Chondrocyte (in vitro differentiated cells): ENCODE results near the gene CD164L2. TPM values are rescaled to one million over a fixed set of nuclear protein-coding genes. Genes with fewer than 3 reads are reported as not detected.

ENCODE experiments used
- DNase-seq: peaks from one replicate; pipeline ENCODE4 v3.0.0; 2021; ENCODE audit warnings: mixed read lengths, low spot score
- H3K27ac Mint-ChIP-seq: one replicate; pipeline ENCODE4 v1.8.0; 2021; ENCODE audit warnings: mild to moderate bottlenecking, moderate library complexity, mixed read lengths; ENCODE audit not compliant: unreplicated experiment
- H3K27me3 Mint-ChIP-seq: 2 replicates; pipeline ENCODE4 v1.8.0; 2021; ENCODE audit warnings: low read depth, mixed read lengths
- H3K36me3 Mint-ChIP-seq: 2 replicates; pipeline ENCODE4 v1.8.0; 2021; ENCODE audit warnings: low read depth, mixed read lengths
- H3K4me1 Mint-ChIP-seq: 2 replicates; pipeline ENCODE4 v1.8.0; 2021; ENCODE audit warnings: low read depth, mild to moderate bottlenecking, mixed read lengths
- H3K4me3 Mint-ChIP-seq: one replicate; pipeline ENCODE4 v1.8.0; 2021; ENCODE audit warnings: mild to moderate bottlenecking, moderate library complexity, mixed read lengths; ENCODE audit not compliant: unreplicated experiment
- H3K9me3 Mint-ChIP-seq: 2 replicates; pipeline ENCODE4 v1.8.0; 2021; ENCODE audit warnings: low read depth, mixed read lengths
- total RNA-seq: library from RNA; stranded (reverse); gene quantifications from 3 replicates; pipeline ENCODE4 v1.2.1, GENCODE V29; 2021
- TF ChIP-seq, protein P1 (sequence below): fragments of 200-600 bp; sonication (generic); IDR thresholded peaks from 2 replicates; pipeline ENCODE4 v1.5.0; 2021; ENCODE audit warnings: antibody characterized with exemption, mild to moderate bottlenecking, moderate library complexity

CD164L2 gene
- total RNA-seq, 1 donor from 2014 or later, result not detected

DNA sequence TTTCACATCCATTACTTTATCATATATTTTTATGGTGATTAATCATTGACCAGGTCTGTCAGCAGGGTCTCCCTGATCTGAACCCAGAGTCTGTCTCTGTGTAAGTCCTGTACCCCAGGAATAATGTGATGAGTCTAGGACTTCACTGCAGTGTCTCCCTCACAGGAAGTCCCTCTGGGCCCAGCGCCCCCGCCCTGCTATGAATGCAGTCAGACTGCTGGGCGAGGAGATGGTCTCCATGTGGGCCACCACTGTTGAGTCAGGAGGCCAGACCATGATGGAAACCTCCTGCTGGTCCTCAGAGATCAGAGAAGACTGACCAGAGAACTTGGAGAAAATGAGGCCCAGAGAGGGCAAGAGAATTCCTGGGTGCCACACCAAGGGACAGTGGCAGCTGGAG is 51.7 kb downstream of the CD164L2 start:
- peaks cover 10% of the 10 kb centered on the region for H3K36me3 Mint-ChIP-seq
- H3K27ac Mint-ChIP-seq, result no peak overlapping the region
- DNase-seq, result no peak
- H3K27me3 Mint-ChIP-seq, result no peaks in the 10 kb centered on the region
- no peaks in the 10 kb centered on the region for H3K4me1 Mint-ChIP-seq
- H3K9me3 Mint-ChIP-seq, result no peaks in the 10 kb centered on the region
- no peak overlapping the region for H3K4me3 Mint-ChIP-seq
- TF ChIP-seq, protein P1, sequence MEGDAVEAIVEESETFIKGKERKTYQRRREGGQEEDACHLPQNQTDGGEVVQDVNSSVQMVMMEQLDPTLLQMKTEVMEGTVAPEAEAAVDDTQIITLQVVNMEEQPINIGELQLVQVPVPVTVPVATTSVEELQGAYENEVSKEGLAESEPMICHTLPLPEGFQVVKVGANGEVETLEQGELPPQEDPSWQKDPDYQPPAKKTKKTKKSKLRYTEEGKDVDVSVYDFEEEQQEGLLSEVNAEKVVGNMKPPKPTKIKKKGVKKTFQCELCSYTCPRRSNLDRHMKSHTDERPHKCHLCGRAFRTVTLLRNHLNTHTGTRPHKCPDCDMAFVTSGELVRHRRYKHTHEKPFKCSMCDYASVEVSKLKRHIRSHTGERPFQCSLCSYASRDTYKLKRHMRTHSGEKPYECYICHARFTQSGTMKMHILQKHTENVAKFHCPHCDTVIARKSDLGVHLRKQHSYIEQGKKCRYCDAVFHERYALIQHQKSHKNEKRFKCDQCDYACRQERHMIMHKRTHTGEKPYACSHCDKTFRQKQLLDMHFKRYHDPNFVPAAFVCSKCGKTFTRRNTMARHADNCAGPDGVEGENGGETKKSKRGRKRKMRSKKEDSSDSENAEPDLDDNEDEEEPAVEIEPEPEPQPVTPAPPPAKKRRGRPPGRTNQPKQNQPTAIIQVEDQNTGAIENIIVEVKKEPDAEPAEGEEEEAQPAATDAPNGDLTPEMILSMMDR, result no peak

- no peaks in the 10 kb centered on the region for H3K4me1 Mint-ChIP-seq
- no peak overlapping the region for H3K4me3 Mint-ChIP-seq
- H3K27me3 Mint-ChIP-seq, result no peaks in the 10 kb centered on the region
- DNase-seq, result no peak
- peaks cover 8% of the 10 kb centered on the region for H3K36me3 Mint-ChIP-seq
- no peaks in the 10 kb centered on the region for H3K9me3 Mint-ChIP-seq
- TF ChIP-seq, protein P1, result no peak
- no peak overlapping the region for H3K27ac Mint-ChIP-seq
These were observed 52.3 kb downstream of the CD164L2 start for GRCh38 chr1:27330786-27331185.

Other genes starting within 250 kb of the CD164L2 start
- gene SLC9A1, start 228.2 kb downstream of the CD164L2 start, total RNA-seq, result 53.9 to 55.4 TPM (median 54.6 TPM) in 3 replicates
- 30.8 to 32.4 TPM (median 31.2 TPM) in 3 replicates for gene WDTC1, start 148.7 kb downstream of the CD164L2 start, total RNA-seq
- 31.6 to 34.7 TPM (median 34.6 TPM) in 3 replicates for gene TMEM222, start 61.2 kb downstream of the CD164L2 start, total RNA-seq
- 0.82 to 1.2 TPM (median 0.85 TPM) in 3 replicates for gene SYTL1, start 41.3 kb downstream of the CD164L2 start, total RNA-seq
- 42.0 to 54.0 TPM (median 50.3 TPM) in 3 replicates for gene MAP3K6, start 16.4 kb downstream of the CD164L2 start, total RNA-seq
- gene FCN3, start 8.5 kb downstream of the CD164L2 start, total RNA-seq, result not detected in 3 replicates
- gene GPR3, start 9.3 kb upstream of the CD164L2 start, total RNA-seq, result 0.26 to 0.56 TPM (median 0.32 TPM) in 3 replicates
- 114 to 136 TPM (median 128 TPM) in 3 replicates for gene WASF2, start 106.8 kb upstream of the CD164L2 start, total RNA-seq
- 61.6 to 86.7 TPM (median 61.8 TPM) in 3 replicates for gene AHDC1, start 220.8 kb upstream of the CD164L2 start, total RNA-seq